H1 (cell line): ENCODE data around the gene MMEL1. TPM values are rescaled to one million over a fixed set of nuclear protein-coding genes. Genes with fewer than 3 reads are reported as not detected.

Source experiments
- BRCA1 ChIP-seq: IDR thresholded peaks from 2 replicates; pipeline ENCODE4 v1.6.1; 2012; ENCODE audit warnings: low read depth, low read length, improper control_type of control experiment
- GTF2F1 ChIP-seq: IDR thresholded peaks from 2 replicates; pipeline ENCODE4 v1.6.1; 2012; ENCODE audit warnings: low read depth, low read length, improper control_type of control experiment, borderline replicate concordance
- SUZ12 ChIP-seq: fragments of 200-600 bp; sonication (generic); IDR thresholded peaks from 2 replicates; pipeline ENCODE4 v1.6.1; 2012; ENCODE audit warnings: mild to moderate bottlenecking, inconsistent platforms, low read length, moderate library complexity, mixed read lengths
- polyA plus RNA-seq, 7 experiments: library from polyadenylated mRNA; depleted of rRNA in 3 of 7; stranded (reverse) in 5 of 7; unstranded in 2 of 7; fragments of >200 nt in 5 of 7; fragments of 200-250 nt in 2 of 7; gene quantifications; 1 replicate in 5 of 7; 2 replicates in 1 of 7; 4 replicates in 1 of 7; pipeline versions ENCODE4 v1.2.1 to v1.2.3, GENCODE V29; 2011 to 2013; ENCODE audit warnings: missing spikeins in 2 of 7, mixed read lengths in 2 of 7
- total RNA-seq: library from RNA; stranded (reverse); fragmentation: NEBNext Ultra II Directional; extraction: Animal tissue kit (Norgen Biotek cat#: 25700); gene quantifications from 2 replicates; pipeline ENCODE4 v1.2.1, GENCODE V29; 2021

MMEL1 gene
- total and polyA plus RNA-seq, 2 of the 8 experiments (the other 6 are each of a cell fraction or from before 2014, with no cell fraction given) = 0.91 to 1.7 TPM

DNA sequence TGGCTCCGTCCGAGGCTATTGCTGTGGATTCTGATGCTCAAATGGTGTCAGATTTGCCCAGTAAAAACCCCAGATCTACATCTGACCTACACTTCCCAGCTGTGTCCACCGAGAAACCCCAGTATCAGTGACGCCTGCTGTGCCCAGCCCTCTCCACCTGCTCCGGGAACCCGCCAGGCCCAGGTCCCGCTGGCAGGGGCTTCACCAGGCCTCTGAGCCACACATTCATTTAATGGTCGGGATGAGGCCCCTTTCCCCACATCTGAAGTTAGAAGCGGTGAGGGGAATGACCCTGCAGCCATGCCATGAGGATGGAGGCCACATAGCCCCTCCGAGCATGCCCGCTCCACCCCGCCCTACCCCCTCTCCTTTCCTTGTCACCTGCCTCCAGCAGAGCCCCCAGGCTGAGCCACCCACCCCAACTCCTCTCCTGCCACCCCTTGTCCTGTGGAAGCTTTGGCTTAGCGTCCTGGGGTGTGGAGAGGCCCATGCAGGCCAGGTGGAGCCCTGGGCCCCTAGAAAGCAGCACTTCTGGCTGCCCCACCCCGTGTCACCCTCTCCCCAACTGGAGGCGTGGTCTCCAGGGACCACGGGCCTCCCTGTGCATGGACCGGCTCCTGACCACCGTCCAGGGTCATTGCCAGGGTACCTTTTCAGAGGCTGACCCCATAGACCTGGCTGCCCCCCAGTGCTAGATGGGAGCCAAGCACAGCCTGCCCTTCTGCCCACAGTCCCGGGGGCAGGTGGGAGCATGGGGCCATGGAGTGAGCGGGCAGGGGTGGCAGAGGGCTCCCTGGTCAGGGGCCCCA, 68.6 kb downstream of the MMEL1 start (continued):
- no peak for TF ChIP-seq SUZ12
- TF ChIP-seq GTF2F1 = no peak
- TF ChIP-seq BRCA1 = no peak
